Measurements from ENCODE around the gene ZNF800. TPM values are rescaled to one million over a fixed set of nuclear protein-coding genes. Genes with fewer than 3 reads are reported as not detected.
"Not testable (repeated sequence)": the region's sequence is repeated elsewhere in the genome, so short reads cannot be mapped to it uniquely, and the experiment has no call there.

The ZNF800 gene
- 36.6 TPM for total RNA-seq
- long read RNA-seq, full-length matches to known transcripts: 5 of 22 reads
- long read RNA-seq, partial matches to known transcripts: 12 of 22 reads
- long read RNA-seq, other reads (novel, unspliced or antisense): 5 of 22 reads

- no peaks in the 10 kb centered on the region for H3K27me3 ChIP-seq (ENCODE audit: low read depth)
- H3K36me3 ChIP-seq: peaks cover 12% of the 10 kb centered on the region
- H3K4me3 ChIP-seq: peak within 1 kb of the TSS; percentile 98
- ATAC-seq (peak; percentile 98), DNase-seq (peak; percentile 94)
- peak within 1 kb of the TSS; percentile 99 for H3K27ac ChIP-seq
- H3K4me1 ChIP-seq: peaks cover 38% of the 10 kb centered on the region
- no peak for TF ChIP-seq CTCF (IDR thresholded peaks at IDR 0.05)
- no peaks in the 10 kb centered on the region for H3K9me3 ChIP-seq
- intact Hi-C loops (cut with DNase I): no loop called here
These were observed at the start of gene ZNF800 for GRCh38 chr7:127392566-127393367. Gene ZNF800 (minus strand): TSS chr7:127392708. CDS start chr7:127391557, 1,151 bp downstream.

GRCh38 chr7:127440206-127440605, 47.7 kb upstream of the ZNF800 start:
- intact Hi-C loops (cut with DNase I): no loop called here
- DNase-seq (no peak), ATAC-seq (no peak)
- no peak overlapping the region for H3K27ac ChIP-seq
- no peak for TF ChIP-seq CTCF (IDR thresholded peaks at IDR 0.05)
- H3K27me3 ChIP-seq (ENCODE audit: low read depth): no peaks in the 10 kb centered on the region
- no peaks in the 10 kb centered on the region for H3K4me1 ChIP-seq
- no peaks in the 10 kb centered on the region for H3K36me3 ChIP-seq
- H3K4me3 ChIP-seq: no peak overlapping the region
- no peaks in the 10 kb centered on the region for H3K9me3 ChIP-seq

- Histone ChIP-seq H3K36me3 (no peaks in the 10 kb centered on the region), H3K9me3 (no peaks in the 10 kb centered on the region), H3K4me3 (no peak overlapping the region), H3K27ac (no peak overlapping the region), H3K27me3 (ENCODE audit: low read depth) (no peaks in the 10 kb centered on the region), H3K4me1 (no peaks in the 10 kb centered on the region)
- intact Hi-C loops (cut with DNase I): no loop called here
- ATAC-seq (no peak), DNase-seq (no peak)
- TF ChIP-seq CTCF (IDR thresholded peaks at IDR 0.05): no peak
These were observed 46.3 kb upstream of the ZNF800 start for GRCh38 chr7:127438836-127439235.

- no peak overlapping the region for H3K27ac ChIP-seq
- no peaks in the 10 kb centered on the region for H3K4me1 ChIP-seq
- TF ChIP-seq CTCF (IDR thresholded peaks at IDR 0.05): no peak
- H3K9me3 ChIP-seq: no peaks in the 10 kb centered on the region
- intact Hi-C loops (cut with DNase I): no loop called here
- no peaks in the 10 kb centered on the region for H3K27me3 ChIP-seq (ENCODE audit: low read depth)
- H3K4me3 ChIP-seq: no peak overlapping the region
- no peak for DNase-seq
- no peaks in the 10 kb centered on the region for H3K36me3 ChIP-seq
- no peak for ATAC-seq
These were observed 45.3 kb upstream of the ZNF800 start for GRCh38 chr7:127437837-127438236.

GRCh38 chr7:127437241-127437640, 44.7 kb upstream of the ZNF800 start:
- DNase-seq: no peak
- Histone ChIP-seq H3K4me1 (no peaks in the 10 kb centered on the region), H3K4me3 (no peak overlapping the region), H3K36me3 (no peaks in the 10 kb centered on the region), H3K27ac (no peak overlapping the region), H3K9me3 (no peaks in the 10 kb centered on the region), H3K27me3 (ENCODE audit: low read depth) (no peaks in the 10 kb centered on the region)
- no peak for ATAC-seq
- no peak for TF ChIP-seq CTCF (IDR thresholded peaks at IDR 0.05)
- intact Hi-C loops (cut with DNase I): no loop called here

GRCh38 chr7:127429281-127429680, 36.8 kb upstream of the ZNF800 start:
- H3K27ac ChIP-seq; ATAC-seq; H3K4me1 ChIP-seq; DNase-seq; H3K27me3 ChIP-seq (ENCODE audit: low read depth); H3K9me3 ChIP-seq; H3K36me3 ChIP-seq; H3K4me3 ChIP-seq; intact Hi-C loops (cut with DNase I): not testable (repeated sequence)

Measured in lower lobe of right lung (tissue), 2 donors.